CD4-positive, alpha-beta T cell treated with Interleukin-17A for 1 hour (primary cell): ENCODE measurements around the gene RGS3.
"Not testable (repeated sequence)": the region's sequence is repeated elsewhere in the genome, so short reads cannot be mapped to it uniquely, and the experiment has no call there.

Experiments used
- DNase-seq: peaks from one replicate; pipeline ENCODE4 v3.0.0-alpha.2; 2020

The RGS3 gene

GRCh38 chr9:113625486-113625885, 162.0 kb downstream of the RGS3 start:
- DNase-seq: no peak

GRCh38 chr9:113626735-113627495, 163.4 kb downstream of the RGS3 start:
- DNase-seq: no peak

GRCh38 chr9:113628621-113629020, 165.1 kb downstream of the RGS3 start:
- no peak for DNase-seq

- DNase-seq: no peak
Observed at GRCh38 chr9:113630386-113631136, 167.0 kb downstream of the RGS3 start.

- DNase-seq: no peak
Observed at GRCh38 chr9:113631137-113631765, 167.7 kb downstream of the RGS3 start.

- no peak for DNase-seq
Observed at GRCh38 chr9:113631871-113632665, 168.5 kb downstream of the RGS3 start.

- no peak for DNase-seq
Observed at GRCh38 chr9:113632776-113633590, 169.5 kb downstream of the RGS3 start.

- DNase-seq: no peak
Observed at GRCh38 chr9:113633782-113634595, 170.5 kb downstream of the RGS3 start.

- no peak for DNase-seq
Observed at GRCh38 chr9:113634596-113635515, 171.3 kb downstream of the RGS3 start.

GRCh38 chr9:113635586-113635985, 172.1 kb downstream of the RGS3 start:
- no peak for DNase-seq

GRCh38 chr9:113636165-113636564, 172.6 kb downstream of the RGS3 start:
- DNase-seq: no peak

GRCh38 chr9:113636693-113637092, 173.2 kb downstream of the RGS3 start:
- DNase-seq: no peak

- DNase-seq: no peak
Observed at GRCh38 chr9:113638490-113638889, 175.0 kb downstream of the RGS3 start.

GRCh38 chr9:113638897-113639296, 175.4 kb downstream of the RGS3 start:
- no peak for DNase-seq

- DNase-seq: not testable (repeated sequence)
Observed at GRCh38 chr9:113639411-113639970, 176.0 kb downstream of the RGS3 start.

GRCh38 chr9:113640418-113640817, 176.9 kb downstream of the RGS3 start:
- no peak for DNase-seq

GRCh38 chr9:113641100-113641885, 177.8 kb downstream of the RGS3 start:
- no peak for DNase-seq

- no peak for DNase-seq
Observed at GRCh38 chr9:113644321-113644720, 180.8 kb downstream of the RGS3 start.
